Ramos (cell line): ENCODE data around the gene NXF2.
"Not testable (repeated sequence)": the region's sequence is repeated elsewhere in the genome, so short reads cannot be mapped to it uniquely, and the experiment has no call there.

ENCODE experiments used
- in situ Hi-C: fragments of 300-500 bp; cut with MboI; formaldehyde crosslinking; loops from one replicate; pipeline ENCODE4 v1.14.3; 2022; ENCODE audit warnings: low sequenced_read_pairs; ENCODE audit not compliant: unreplicated experiment

Gene NXF2

DNA sequence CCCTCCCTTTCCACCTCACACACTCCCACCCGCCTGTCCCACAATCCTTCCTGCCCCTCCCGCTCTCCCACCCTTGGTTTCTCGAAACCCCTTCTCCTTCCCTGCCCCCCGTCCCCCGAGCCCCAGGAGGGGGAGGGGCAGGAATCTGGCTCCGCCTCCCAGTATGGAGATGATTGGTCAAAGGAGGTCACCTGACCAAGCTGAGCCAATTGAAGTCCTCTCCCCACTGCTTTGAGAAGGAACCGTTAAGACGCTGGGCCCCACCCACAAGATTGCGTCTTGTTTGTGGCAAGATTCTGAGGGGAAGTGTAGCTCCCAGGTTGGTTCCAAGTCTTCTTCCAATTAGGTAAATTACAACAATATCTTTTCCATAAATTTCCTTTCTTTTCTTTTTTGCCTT lies at the start of gene NXF2:
Gene NXF2 (plus strand): TSS at position 275 of the 400 bp plus-strand sequence. CDS start 59,912 bp downstream, outside the sequence.
- in situ Hi-C loops = not testable (repeated sequence)

DNA sequence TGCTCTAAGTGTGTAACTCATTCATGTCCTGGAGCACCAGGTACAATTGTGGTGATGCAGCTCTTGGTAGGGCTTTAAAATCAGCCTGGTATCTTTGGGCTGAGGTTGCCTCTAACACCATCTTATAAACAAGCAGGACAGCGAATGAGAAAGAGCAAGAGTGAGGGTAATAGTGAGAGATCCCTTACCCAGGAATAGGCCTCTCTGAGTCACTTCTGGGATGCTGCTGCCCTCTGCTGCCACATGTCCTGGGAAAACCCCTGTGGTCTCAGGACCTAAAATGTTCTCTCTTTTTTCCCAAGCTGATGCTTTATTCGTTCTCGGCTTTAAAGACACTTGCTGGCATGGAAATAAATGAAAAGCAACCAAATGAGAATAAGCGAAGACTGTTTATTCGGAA lies 39.0 kb upstream of the NXF2 start:
- in situ Hi-C loops = not testable (repeated sequence)

- in situ Hi-C loops = not testable (repeated sequence)
Observed at GRCh38 chrX:102214986-102215385, 32.0 kb upstream of the NXF2 start, which contains the start of gene TCP11X1. Gene TCP11X1 (plus strand): TSS chrX:102215301.

DNA sequence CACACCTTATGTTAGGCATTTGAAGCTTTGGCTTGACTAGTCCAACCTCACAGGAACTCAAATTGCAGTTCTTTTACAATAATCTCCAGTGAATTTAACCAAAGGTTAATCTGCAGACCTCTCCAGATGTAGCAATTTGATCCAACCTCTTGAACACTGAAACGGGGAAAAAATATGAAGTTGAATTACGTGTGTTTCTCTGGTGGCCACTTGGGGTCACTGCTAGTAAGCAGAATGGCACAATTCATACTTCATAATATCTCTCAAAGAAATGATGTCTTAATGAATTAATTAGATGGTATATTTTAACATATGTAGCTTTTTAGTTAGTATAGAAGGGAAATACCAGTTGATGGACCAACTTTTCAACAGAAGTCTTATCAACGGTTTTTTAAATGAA lies 30.5 kb upstream of the NXF2 start:
- in situ Hi-C loops = not testable (repeated sequence)

- in situ Hi-C loops = not testable (repeated sequence)
Observed at GRCh38 chrX:102235678-102236077, 11.3 kb upstream of the NXF2 start.

DNA sequence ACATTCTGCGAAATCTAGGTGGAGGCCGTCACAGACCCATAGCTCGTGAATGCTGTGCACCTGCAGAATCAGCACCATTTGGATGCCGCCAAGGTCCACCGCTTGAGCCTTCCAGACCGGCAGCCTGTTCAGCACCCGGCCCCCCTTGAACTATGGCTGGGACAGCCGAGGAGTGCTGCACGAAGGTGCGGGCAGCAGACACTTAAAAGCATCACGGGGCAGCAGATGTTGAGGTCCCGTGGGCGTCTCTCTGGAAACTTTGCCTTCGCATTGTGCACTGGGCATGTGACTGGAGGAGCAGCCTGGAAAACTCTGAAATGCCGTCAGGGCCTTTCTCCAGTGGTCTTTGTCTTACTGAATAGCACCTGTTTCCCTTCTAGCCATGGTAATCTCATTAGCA lies 6.7 kb upstream of the NXF2 start:
- in situ Hi-C loops = not testable (repeated sequence)

- in situ Hi-C loops = not testable (repeated sequence)
Observed at GRCh38 chrX:102272231-102272630, 25.3 kb downstream of the NXF2 start.

- in situ Hi-C loops = no loop called here
Observed at GRCh38 chrX:102338162-102338561, 91.2 kb downstream of the NXF2 start.

GRCh38 chrX:102339312-102340298 lies 92.6 kb downstream of the NXF2 start:
- in situ Hi-C loops = no loop called here

DNA sequence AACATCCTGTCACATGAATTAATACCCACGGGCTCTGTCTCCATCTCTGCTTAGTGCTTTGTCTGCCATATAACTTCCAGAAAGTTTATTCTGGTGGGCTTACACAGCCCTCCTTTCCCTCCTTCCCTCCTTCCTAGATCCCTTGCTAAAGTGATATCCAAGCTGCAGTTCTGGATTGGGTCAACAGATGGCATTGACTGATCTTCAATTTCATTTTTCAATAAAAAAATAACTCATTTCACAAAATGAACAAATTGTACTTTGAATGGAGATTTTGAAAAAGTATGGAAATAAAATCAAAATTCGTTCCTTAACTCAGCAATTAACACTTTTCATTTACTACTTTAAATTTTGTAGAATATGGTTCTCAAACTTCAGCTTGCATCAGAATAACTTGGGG lies 94.9 kb downstream of the NXF2 start:
- in situ Hi-C loops = no loop called here

GRCh38 chrX:102345916-102346315 lies 98.9 kb downstream of the NXF2 start:
- in situ Hi-C loops = no loop called here
